GM18517 (cell line): ENCODE results near the gene L3MBTL4.
"Not testable (repeated sequence)": the region's sequence is repeated elsewhere in the genome, so short reads cannot be mapped to it uniquely, and the experiment has no call there.

Source experiments
- ATAC-seq: cut with Tn5 transposase; IDR thresholded peaks from one replicate; pipeline ENCODE4 v1.9.1; 2021; ENCODE audit warnings: mild to moderate bottlenecking, moderate library complexity; ENCODE audit not compliant: unreplicated experiment

Gene L3MBTL4

GRCh38 chr18:6315517-6316331 lies 99.0 kb downstream of the L3MBTL4 start:
- ATAC-seq = no peak

DNA sequence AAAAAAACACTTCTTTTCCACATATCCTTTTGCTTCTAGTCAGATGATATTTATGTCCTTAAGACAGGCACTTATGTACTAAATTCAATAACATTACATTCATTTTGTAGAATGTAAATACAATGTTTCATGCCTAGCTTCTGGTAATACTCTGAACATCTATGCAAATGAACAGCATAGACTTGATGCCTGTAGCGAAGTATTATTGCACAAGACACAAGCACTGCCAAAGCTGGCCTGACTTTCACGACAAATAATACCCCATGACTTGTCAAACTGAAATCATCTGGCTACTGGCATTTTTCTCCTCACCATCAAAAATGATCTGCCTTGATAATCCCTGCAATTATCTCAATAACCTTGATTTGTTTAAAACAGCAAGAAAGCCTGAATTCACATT lies 101.3 kb downstream of the L3MBTL4 start:
- no peak for ATAC-seq

DNA sequence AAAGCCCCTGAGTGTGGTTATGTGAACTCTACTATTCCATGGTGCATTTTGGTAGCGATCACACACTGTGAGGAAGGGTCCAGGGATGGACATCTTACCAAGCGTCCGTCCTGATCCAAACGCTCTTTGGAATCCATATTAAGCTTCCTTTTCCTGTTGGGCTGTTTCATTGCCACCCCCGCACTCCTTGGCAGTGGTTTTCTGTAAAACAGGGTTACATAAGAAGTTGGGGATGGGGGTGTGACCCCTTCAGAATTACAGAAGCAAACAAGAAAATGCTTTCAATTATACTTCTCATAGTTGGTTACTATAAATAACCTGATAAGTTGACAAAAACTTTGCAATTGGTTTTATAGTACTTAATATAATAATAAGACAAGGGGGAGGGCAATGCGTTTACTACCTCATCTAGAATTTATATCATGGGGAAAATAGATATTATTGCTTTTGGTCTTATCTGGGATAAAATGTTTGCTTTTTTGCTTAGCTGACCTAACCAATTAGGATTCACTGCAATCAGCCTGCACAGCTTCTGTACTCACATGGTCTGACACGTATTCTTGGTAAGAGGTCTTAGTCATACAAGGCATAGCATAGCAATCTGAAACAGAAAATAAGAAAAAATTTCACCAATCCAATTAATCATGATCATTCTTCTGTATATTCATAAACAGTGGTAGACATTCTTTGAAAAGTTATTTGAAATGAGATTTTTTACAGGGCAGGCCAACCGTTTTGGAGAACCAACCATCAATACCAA lies 103.1 kb downstream of the L3MBTL4 start:
- ATAC-seq = no peak

GRCh38 chr18:6310714-6311113 lies 104.0 kb downstream of the L3MBTL4 start:
- ATAC-seq = no peak

- ATAC-seq = no peak
Observed at GRCh38 chr18:6297875-6298274, 116.8 kb downstream of the L3MBTL4 start.

GRCh38 chr18:6294148-6294784 lies 120.4 kb downstream of the L3MBTL4 start:
- no peak for ATAC-seq

- no peak for ATAC-seq
Observed at GRCh38 chr18:6289843-6290242, 124.9 kb downstream of the L3MBTL4 start.

- ATAC-seq = no peak
Observed at GRCh38 chr18:6286585-6286984, 128.1 kb downstream of the L3MBTL4 start.

DNA sequence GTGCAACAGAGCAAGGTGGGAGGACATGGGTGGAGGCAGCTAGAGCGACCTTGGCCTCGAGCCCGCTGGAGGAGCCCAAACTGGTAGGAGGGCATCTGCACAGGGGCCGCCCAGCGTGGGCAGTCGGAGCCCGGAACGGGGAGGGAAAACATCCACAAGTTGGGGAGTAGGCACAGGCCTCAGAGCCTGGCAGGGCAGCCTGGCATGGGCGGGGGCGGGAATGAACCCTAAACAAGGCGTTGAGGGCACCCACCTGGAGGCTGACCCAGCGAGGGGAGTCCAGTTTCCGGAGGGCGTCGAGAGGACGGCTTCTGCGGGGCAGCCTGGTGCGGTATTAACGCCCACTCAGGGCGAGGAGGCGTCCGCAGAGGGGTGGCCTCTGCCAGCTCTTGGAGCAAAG lies 129.9 kb downstream of the L3MBTL4 start:
- no peak for ATAC-seq

DNA sequence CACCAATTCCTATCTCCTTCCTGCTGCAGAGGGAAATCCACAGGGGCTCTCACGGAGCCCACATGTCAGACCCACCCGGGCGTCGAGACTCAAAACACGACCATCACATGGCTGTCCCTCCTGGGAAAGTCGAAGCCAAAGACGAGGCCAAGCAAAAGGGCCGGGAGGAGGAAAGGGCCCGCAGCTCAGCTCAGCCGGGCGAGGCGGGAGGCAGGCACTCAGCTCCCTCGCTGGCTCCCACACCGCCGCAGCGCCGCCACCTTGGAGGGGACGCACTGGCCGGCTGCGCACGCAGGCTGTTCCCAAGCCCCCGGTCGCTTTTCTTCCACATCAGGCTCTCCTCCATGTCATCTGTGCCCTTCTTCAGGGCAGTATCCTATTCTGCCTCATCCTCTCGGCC lies 130.4 kb downstream of the L3MBTL4 start:
- no peak for ATAC-seq

GRCh38 chr18:6281874-6282273 lies 132.8 kb downstream of the L3MBTL4 start:
- no peak for ATAC-seq

DNA sequence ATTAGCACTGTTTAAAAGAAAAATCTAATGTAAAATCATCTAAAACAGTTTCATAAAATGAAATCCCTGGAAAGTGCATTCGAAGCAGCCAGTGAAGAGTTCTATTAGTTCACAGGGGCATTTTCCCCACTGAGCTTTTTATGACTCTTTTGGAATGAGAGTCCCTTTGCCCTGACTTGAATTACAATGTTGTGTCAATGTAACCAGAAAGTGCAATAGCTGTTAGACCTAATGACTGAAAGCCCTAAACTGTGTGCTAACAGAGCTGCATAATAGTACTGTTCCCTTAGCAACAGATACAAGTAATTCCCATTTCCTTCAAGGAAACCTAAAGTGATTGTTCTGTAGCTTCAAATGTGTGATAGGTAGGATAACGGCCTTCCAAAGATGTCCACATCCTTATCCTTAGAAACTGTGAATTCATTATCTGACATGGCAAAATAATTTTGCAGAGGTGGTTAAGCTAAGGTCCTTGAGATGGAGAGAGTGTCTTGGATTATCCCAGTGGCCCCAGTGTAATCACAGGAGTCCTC lies 134.4 kb downstream of the L3MBTL4 start:
- ATAC-seq = no peak

GRCh38 chr18:6279308-6279707 lies 135.4 kb downstream of the L3MBTL4 start:
- no peak for ATAC-seq

GRCh38 chr18:6273423-6273822 lies 141.3 kb downstream of the L3MBTL4 start:
- ATAC-seq = no peak

DNA sequence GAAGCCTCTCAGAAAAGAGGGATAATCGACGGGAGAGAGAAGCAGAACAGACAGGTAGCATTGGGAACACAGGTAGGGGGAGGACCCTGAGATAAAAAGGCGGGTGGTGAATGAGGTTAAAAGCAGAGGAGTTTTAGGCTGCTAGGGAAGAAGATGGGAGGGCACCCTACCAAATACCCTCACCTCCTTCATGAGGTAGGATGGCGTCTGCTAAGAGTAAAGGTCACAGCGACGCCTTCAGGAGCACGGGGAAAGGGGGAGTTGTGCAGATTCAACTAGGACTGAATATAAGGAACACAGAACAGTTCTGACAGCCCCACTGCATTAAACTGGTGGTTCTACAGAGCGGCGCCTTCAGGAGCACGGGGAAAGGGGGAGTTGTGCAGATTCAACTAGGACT lies 142.6 kb downstream of the L3MBTL4 start:
- ATAC-seq = not testable (repeated sequence)

DNA sequence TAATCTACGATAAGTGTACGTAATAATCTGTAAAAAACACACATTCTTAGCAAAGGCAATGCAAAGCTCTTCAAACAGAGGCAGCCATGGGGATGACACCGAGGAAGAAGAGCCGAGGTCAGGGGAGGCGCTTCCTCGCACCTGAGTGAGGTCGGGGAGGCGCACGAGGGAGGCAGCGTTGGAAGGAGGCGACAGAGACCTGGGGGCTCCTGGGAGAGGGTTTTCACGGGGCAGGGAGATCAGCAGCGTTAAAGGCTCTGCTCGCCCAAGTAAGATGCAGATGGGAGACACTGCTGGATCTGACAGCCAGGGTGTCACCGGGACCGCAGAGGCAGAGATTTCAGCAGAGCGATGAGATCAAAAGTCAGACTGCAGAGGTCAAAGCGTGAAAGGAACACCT lies 143.1 kb downstream of the L3MBTL4 start:
- ATAC-seq = no peak

DNA sequence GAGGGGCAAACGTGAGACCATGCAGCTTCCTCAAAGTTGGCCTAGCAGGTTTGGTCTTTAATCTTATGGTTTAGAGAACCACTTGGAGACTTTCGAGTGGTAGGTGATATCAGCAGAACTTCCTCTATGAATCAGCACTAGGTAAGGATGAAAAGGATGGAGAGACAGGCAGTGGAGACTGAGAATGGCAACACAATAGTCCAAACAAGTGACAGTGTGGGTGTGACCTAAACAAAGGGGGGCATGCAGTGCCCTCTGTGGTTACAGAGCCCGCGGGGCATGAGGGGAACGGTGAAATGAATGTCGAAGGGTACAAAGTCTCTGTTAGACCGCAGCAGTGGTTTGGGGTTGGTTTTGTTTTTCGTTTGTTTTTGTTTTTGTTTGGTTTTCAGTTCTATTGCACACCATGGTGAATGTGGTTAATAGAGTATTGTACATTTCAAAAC lies 143.9 kb downstream of the L3MBTL4 start:
- peak; percentile 93 for ATAC-seq

GRCh38 chr18:6269660-6270332 lies 144.9 kb downstream of the L3MBTL4 start:
- no peak for ATAC-seq

GRCh38 chr18:6266212-6266611 lies 148.5 kb downstream of the L3MBTL4 start:
- no peak for ATAC-seq

DNA sequence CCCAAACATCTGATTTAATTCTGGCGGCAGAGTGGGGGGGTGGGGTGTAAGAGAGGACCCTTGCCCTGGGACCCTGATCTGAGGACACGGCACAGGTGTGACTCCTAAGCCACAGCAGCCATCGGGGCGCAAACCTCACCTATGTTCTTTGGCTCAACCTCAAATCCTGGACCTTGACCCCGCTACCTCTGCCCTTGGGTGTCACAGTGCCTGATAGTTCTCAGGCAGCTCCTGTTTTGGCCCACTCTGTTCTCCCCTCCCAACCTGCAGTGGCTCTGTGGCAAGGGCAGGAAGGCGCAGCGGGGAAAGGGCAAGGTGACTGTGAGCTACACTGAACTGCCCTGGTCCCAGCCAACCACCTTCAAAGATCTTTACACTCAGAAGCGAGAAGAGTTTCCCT lies 152.8 kb downstream of the L3MBTL4 start:
- ATAC-seq = no peak

DNA sequence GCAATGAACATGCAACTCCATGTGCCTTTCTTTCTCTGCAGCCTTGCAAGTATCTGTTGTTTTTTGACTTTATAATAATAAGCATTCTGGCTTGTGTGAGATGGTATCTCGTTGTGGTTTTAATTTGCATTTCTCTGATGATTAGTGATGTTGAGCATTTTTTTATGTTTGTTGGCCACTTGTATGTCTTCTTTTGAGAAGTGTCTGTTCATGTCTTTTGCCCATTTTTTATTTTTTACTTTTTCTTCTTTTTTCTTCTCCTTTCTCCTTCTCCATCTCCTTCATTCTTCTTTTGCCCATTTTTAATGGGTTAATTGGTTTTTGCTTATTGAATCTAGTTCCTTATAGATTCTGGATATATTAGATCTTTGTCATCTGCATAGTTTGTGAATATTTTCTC lies 155.4 kb downstream of the L3MBTL4 start:
- not testable (repeated sequence) for ATAC-seq
